H1 (cell line): Measurements from ENCODE around the gene MAP7. TPM values are rescaled to one million over a fixed set of nuclear protein-coding genes. Genes with fewer than 3 reads are reported as not detected.

ENCODE experiments used
- CREB1 ChIP-seq: IDR thresholded peaks from 2 replicates; pipeline ENCODE4 v1.6.1; 2012; ENCODE audit warnings: inconsistent platforms
- JUN ChIP-seq: IDR thresholded peaks from 2 replicates; pipeline ENCODE4 v1.6.1; 2011; ENCODE audit warnings: low read depth, mild to moderate bottlenecking, improper control_type of control experiment, low read length
- RNF2 ChIP-seq: fragments of 200-900, 300-1000 bp; sonication (generic); IDR thresholded peaks from 2 replicates; pipeline ENCODE4 v1.7.1; 2016; ENCODE audit warnings: borderline replicate concordance, low read depth, mild to moderate bottlenecking, antibody characterized with exemption, low read length; ENCODE audit not compliant: poor library complexity, severe bottlenecking; ENCODE audit errors: missing control alignments
- RXRA ChIP-seq: IDR thresholded peaks from 2 replicates; pipeline ENCODE4 v1.6.1; 2011; ENCODE audit warnings: low read depth, mild to moderate bottlenecking, low read length, moderate library complexity; ENCODE audit not compliant: insufficient read depth
- TCF12 ChIP-seq: IDR thresholded peaks from 2 replicates; pipeline ENCODE4 v1.6.1; 2011; ENCODE audit warnings: low read depth, mild to moderate bottlenecking, low read length
- polyA plus RNA-seq, 7 experiments: library from polyadenylated mRNA; depleted of rRNA in 3 of 7; stranded (reverse) in 5 of 7; unstranded in 2 of 7; fragments of >200 nt in 5 of 7; fragments of 200-250 nt in 2 of 7; gene quantifications; 1 replicate in 5 of 7; 2 replicates in 1 of 7; 4 replicates in 1 of 7; pipeline versions ENCODE4 v1.2.1 to v1.2.3, GENCODE V29; 2011 to 2013; ENCODE audit warnings: missing spikeins in 2 of 7, mixed read lengths in 2 of 7
- total RNA-seq: library from RNA; stranded (reverse); fragmentation: NEBNext Ultra II Directional; extraction: Animal tissue kit (Norgen Biotek cat#: 25700); gene quantifications from 2 replicates; pipeline ENCODE4 v1.2.1, GENCODE V29; 2021

Gene MAP7
- total and polyA plus RNA-seq, 2 of the 8 experiments (the other 6 are each of a cell fraction or from before 2014, with no cell fraction given): 13.5 to 66.9 TPM

DNA sequence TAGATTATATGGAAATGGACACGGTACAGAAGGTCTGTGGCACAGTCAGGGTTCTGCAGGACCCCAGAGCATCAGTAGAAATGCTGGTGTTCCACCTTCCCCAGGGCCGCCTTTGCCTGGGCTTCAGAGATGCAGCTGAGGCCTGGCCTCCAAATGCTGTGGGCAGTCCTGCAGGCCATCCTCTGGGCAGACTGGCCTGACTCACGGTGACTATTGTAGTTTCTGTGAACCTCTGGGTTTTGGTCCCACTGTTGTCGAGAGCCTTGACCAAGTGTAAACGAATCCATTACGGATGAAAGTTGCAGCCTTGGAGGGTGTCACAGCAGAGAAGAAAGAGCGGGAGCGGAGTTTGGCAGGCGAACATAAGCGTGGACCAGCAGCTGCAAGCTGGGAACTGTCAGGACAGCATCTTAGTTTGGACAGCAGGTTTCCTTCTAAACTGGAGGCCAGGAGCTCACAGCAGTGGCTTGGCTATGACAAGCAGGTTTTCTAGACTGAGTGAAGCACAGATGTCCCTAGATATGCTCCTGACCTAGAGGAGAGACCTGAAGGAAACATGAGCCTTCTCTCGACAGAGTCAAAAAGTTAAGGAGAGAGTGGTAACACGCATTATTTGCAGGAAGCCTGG is 214.4 kb downstream of the MAP7 start (continued):
- TF ChIP-seq JUN (no peak), CREB1 (no peak), RXRA (no peak), RNF2 (no peak), TCF12 (no peak)
